HepG2 (cell line): ENCODE data around the gene GPR139. TPM values are rescaled to one million over a fixed set of nuclear protein-coding genes. Genes with fewer than 3 reads are reported as not detected.
A peak's percentile ranks its signal among the peaks of the same experiment; 100 is the strongest.

Experiments used
- ADNP ChIP-seq: sonication (generic); formaldehyde crosslinking; IDR thresholded peaks from 2 replicates; pipeline ENCODE4 v1.4.0; 2020; ENCODE audit warnings: missing genetic modification reagents
- AFF4 ChIP-seq: sonication (generic); formaldehyde crosslinking; IDR thresholded peaks from 2 replicates; pipeline ENCODE4 v1.4.0; 2020; ENCODE audit warnings: missing genetic modification reagents
- ATRX ChIP-seq: sonication (generic); formaldehyde crosslinking; IDR thresholded peaks from 2 replicates; pipeline ENCODE4 v1.4.0; 2020; ENCODE audit warnings: missing genetic modification reagents, borderline replicate concordance
- BHLHE40 ChIP-seq: IDR thresholded peaks from 2 replicates; pipeline ENCODE4 v1.6.1; 2011; ENCODE audit warnings: low read length, improper control_type of control experiment
- CAMTA2 ChIP-seq: sonication (generic); formaldehyde crosslinking; IDR thresholded peaks from 2 replicates; pipeline ENCODE4 v1.4.0; 2020; ENCODE audit warnings: mild to moderate bottlenecking, missing genetic modification reagents, borderline replicate concordance
- EZH2 ChIP-seq: conservative IDR thresholded peaks from 2 replicates; pipeline ENCODE4 v1.6.1; 2012; ENCODE audit warnings: mild to moderate bottlenecking, low read depth, low read length, moderate library complexity
- HNRNPLL ChIP-seq: fragments of 200-400 bp; formaldehyde crosslinking; IDR thresholded peaks from 2 replicates; pipeline ENCODE4 v1.6.1; 2017; ENCODE audit warnings: mild to moderate bottlenecking, low read depth, low read length; ENCODE audit not compliant: poor library complexity, severe bottlenecking
- KLF13 ChIP-seq: sonication (generic); formaldehyde crosslinking; IDR thresholded peaks from 2 replicates; pipeline ENCODE4 v1.4.0; 2020; ENCODE audit warnings: mild to moderate bottlenecking, missing genetic modification reagents
- NFE2L1 ChIP-seq: sonication (generic); formaldehyde crosslinking; IDR thresholded peaks from 2 replicates; pipeline ENCODE4 v1.4.0; 2020; ENCODE audit warnings: missing genetic modification reagents, mild to moderate bottlenecking, borderline replicate concordance
- NFRKB ChIP-seq: fragments of 450-650 bp; IDR thresholded peaks from 2 replicates; pipeline ENCODE4 v1.6.1; 2017
- NR3C1 ChIP-seq: sonication (generic); formaldehyde crosslinking; IDR thresholded peaks from 2 replicates; pipeline ENCODE4 v1.4.0; 2020; ENCODE audit warnings: missing genetic modification reagents
- PHF21A ChIP-seq: sonication (generic); formaldehyde crosslinking; IDR thresholded peaks from 2 replicates; pipeline ENCODE4 v1.5.0; 2020; ENCODE audit warnings: mild to moderate bottlenecking, missing genetic modification reagents
- SAP130 ChIP-seq: IDR thresholded peaks from 2 replicates; pipeline ENCODE4 v1.6.1; 2016; ENCODE audit warnings: low read depth
- SIN3A ChIP-seq: IDR thresholded peaks from 2 replicates; pipeline ENCODE4 v1.6.1; 2011; ENCODE audit warnings: low read depth, mild to moderate bottlenecking, control low read depth, low read length, borderline replicate concordance
- TGIF2 ChIP-seq: IDR thresholded peaks from 2 replicates; pipeline ENCODE4 v1.6.1; 2016; ENCODE audit warnings: control low read depth, missing compliant biosample characterization
- ZBTB7B ChIP-seq: sonication (generic); formaldehyde crosslinking; IDR thresholded peaks from 2 replicates; pipeline ENCODE4 v1.4.0; 2020; ENCODE audit warnings: missing genetic modification reagents
- ZGPAT ChIP-seq: IDR thresholded peaks from 2 replicates; pipeline ENCODE4 v1.6.1; 2016; ENCODE audit warnings: mild to moderate bottlenecking
- ZNF224 ChIP-seq: sonication (generic); formaldehyde crosslinking; IDR thresholded peaks from 2 replicates; pipeline ENCODE4 v1.5.0; 2020; ENCODE audit warnings: mild to moderate bottlenecking, missing genetic modification reagents
- ZNF276 ChIP-seq: sonication (generic); formaldehyde crosslinking; IDR thresholded peaks from 2 replicates; pipeline ENCODE4 v1.4.0; 2020; ENCODE audit warnings: mild to moderate bottlenecking, low read depth, missing genetic modification reagents
- ZNF382 ChIP-seq: sonication (generic); formaldehyde crosslinking; IDR thresholded peaks from 2 replicates; pipeline ENCODE4 v1.5.0; 2020; ENCODE audit warnings: missing genetic modification reagents, mild to moderate bottlenecking, borderline replicate concordance
- ZNF773 ChIP-seq: sonication (generic); formaldehyde crosslinking; IDR thresholded peaks from 2 replicates; pipeline ENCODE4 v1.4.0; 2020; ENCODE audit warnings: missing genetic modification reagents, borderline replicate concordance
- ZNF816 ChIP-seq: sonication (generic); formaldehyde crosslinking; IDR thresholded peaks from 2 replicates; pipeline ENCODE4 v1.8.0; 2022; ENCODE audit warnings: missing genetic modification reagents, mild to moderate bottlenecking, borderline replicate concordance
- ZNF883 ChIP-seq: sonication (generic); formaldehyde crosslinking; IDR thresholded peaks from 2 replicates; pipeline ENCODE4 v1.5.1; 2020; ENCODE audit warnings: mild to moderate bottlenecking, missing genetic modification reagents; ENCODE audit errors: not compliant biosample characterization
- polyA plus RNA-seq, 8 experiments: library from polyadenylated mRNA; depleted of rRNA in 3 of 8; stranded (reverse) in 7 of 8; unstranded in 1 of 8; fragments of >200 nt; fragmentation: Illumina TruSeq in 4 of 8; extraction: Trizol in 4 of 8; gene quantifications; 2 replicates each; pipeline versions ENCODE4 v1.2.1 to v1.2.3, GENCODE V29; 2011 to 2016; ENCODE audit warnings: low read depth in 4 of 8, missing spikeins in 1 of 8, mixed read lengths in 1 of 8; ENCODE audit not compliant: insufficient read depth in 1 of 8
- total RNA-seq, 5 experiments: library from RNA; depleted of rRNA; stranded (reverse); fragments of >200 nt; fragmentation: Illumina TruSeq; extraction: Trizol; gene quantifications; 2 replicates each; pipeline ENCODE4 v1.2.3, GENCODE V29; 2016; ENCODE audit warnings: low read depth in 1 of 5

The GPR139 gene
- total and polyA plus RNA-seq, 2 of the 13 experiments (the other 11 are each of a cell fraction or from before 2014, with no cell fraction given), result not detected

GRCh38 chr16:20001856-20002707, 71.6 kb downstream of the GPR139 start (continued):
- TF ChIP-seq CAMTA2 (no peak), ZNF382 (CRISPR knock-in tag) (no peak), ATRX (CRISPR knock-in tag) (no peak), ZNF883 (CRISPR knock-in tag) (peak; percentile 45), ZGPAT (peak; percentile 59; the same call in 1 of the 2 replicates), ZNF276 (CRISPR knock-in tag) (0 out of 2 replicates have a peak, but pooled peaks have one; percentile 49), AFF4 (CRISPR knock-in tag) (no peak), NFE2L1 (CRISPR knock-in tag) (0 out of 2 replicates have a peak, but pooled peaks have one; percentile 48), SIN3A (no peak), KLF13 (CRISPR knock-in tag) (no peak), ZNF224 (no peak), ZNF773 (no peak), TGIF2 (CRISPR knock-in tag) (no peak), PHF21A (CRISPR knock-in tag) (peak; percentile 80), EZH2 (no peak), ADNP (CRISPR knock-in tag) (no peak; the same call in 1 of the 2 replicates), BHLHE40 (peak; percentile 72), ZNF816 (CRISPR knock-in tag) (no peak), ZBTB7B (peak; percentile 55; the same call in 1 of the 2 replicates), HNRNPLL (no peak), SAP130 (peak; percentile 47; the same call in 1 of the 2 replicates), NFRKB (no peak), NR3C1 (CRISPR knock-in tag) (no peak)
